Spleen (tissue), 7 donors: ENCODE data around the gene TMEM38B.
"Not testable (repeated sequence)": the region's sequence is repeated elsewhere in the genome, so short reads cannot be mapped to it uniquely, and the experiment has no call there.

Experiments used
- CTCF ChIP-seq, 11 experiments: fragments of 200-600 bp in 7 of 11; fragments of 450-650 bp in 4 of 11; sonication (generic) in 4 of 11; IDR thresholded peaks in 8 of 11; conservative IDR thresholded peaks in 3 of 11; 1 replicate in 7 of 11; 2 replicates in 4 of 11; pipeline versions ENCODE4 v1.4.0 to v1.8.0; 2016 to 2021; ENCODE audit warnings: antibody characterized with exemption in 11 of 11, inconsistent platforms in 4 of 11, mild to moderate bottlenecking in 1 of 11
- POLR2A ChIP-seq, 3 donors: fragments of 450-650 bp; IDR thresholded peaks; one replicate each; pipeline ENCODE4 v1.5.1; 2017; ENCODE audit warnings: antibody characterized with exemption in 3 of 3, mild to moderate bottlenecking in 1 of 3
- POLR2AphosphoS5 ChIP-seq, 3 donors: sonication (generic); formaldehyde crosslinking; IDR thresholded peaks; one replicate each; pipeline ENCODE4 v1.5.1; 2017; ENCODE audit warnings: antibody characterized with exemption in 3 of 3
- donor health status: DM: no; HTN: no; CAD: no; lungs with moderate emphysema.
- donor health status: DM: no; HTN: no; CAD: no.
- donor health status: DM: no; HTN: no; CAD: no.

GRCh38 chr9:105728230-105728629 lies 33.9 kb downstream of the TMEM38B start:
- not testable (repeated sequence) for TF ChIP-seq CTCF (IDR thresholded peaks at IDR 0.05 in 8 of 11, conservative IDR thresholded peaks at IDR 0.05 in 3 of 11); POLR2A (IDR thresholded peaks at IDR 0.05); POLR2AphosphoS5 (IDR thresholded peaks at IDR 0.05)
